Putamen (tissue), 1 donor: ENCODE data around the gene S100A1.
"Not testable (repeated sequence)": the region's sequence is repeated elsewhere in the genome, so short reads cannot be mapped to it uniquely, and the experiment has no call there.

ENCODE experiments used
- DNase-seq: peaks from one replicate; pipeline ENCODE4 v3.0.0-alpha.2; 2016; ENCODE audit warnings: low spot score

S100A1 gene

DNA sequence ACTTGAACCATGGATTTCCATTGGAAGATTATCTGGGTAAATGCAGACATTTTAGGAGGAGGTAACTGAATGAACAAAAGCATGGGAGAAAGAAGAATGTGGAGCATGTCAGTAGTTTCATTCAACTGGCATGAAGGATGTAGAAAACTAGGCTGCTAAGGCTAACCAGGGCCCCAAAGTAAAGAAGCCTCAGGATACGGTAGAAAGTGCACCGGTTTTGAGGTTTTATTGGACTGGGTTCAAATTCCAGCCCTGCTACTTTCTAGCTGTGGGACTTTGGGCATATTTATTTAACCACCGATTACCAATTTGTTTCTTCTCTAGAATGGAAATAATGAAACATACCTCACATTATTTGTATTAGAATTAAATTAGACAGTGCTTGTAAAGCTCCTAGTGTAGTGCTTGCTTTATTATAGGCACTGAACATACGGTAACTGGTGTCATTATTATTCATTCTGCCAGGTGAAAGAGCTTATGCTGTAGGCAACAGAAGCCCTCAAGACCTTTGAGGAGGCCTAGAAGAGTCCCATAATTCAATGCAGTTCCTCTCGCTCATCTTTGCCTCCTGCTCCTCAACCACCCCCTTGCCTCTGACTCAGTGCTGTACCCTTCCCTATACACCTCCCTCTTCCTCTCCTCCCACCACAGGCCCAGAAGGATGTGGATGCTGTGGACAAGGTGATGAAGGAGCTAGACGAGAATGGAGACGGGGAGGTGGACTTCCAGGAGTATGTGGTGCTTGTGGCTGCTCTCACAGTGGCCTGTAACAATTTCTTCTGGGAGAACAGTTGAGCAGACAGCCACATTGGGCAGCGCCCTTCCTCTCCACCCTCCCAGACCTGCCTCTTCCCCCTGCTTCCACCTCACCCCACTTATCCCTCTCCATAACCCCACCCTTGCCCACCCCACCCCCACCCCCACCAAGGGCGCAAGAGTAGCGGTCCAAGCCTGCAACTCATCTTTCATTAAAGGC lies 3.1 kb downstream of the S100A1 start:
- DNase-seq, result no peak

DNA sequence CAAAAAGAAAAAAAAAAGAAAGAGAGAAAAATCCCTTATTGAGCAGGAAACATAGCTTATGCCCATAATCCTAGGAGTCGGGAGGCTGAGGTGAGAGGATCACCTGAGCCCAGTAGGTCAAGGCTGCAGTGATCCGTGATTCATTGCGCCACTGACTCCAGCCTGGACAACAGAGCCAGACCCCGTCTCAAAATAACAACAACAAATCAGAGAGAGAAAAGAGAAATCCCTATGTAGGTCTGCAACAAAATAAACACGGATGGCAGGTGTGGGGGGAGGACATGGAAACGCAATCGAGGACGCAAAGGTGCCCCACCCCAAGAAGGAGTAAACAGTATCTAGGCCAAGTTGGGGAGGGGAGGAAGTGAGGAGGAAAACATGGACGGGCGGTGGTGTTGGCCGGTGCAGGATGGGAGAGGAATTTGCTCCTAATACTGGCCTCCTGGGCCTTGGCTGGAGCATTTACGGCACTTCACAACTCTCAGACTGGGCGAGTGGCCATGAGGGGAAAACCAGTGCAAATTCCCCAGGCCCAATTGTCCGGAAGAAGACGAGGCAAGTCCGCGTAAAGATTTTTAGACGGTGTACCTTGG lies 5.0 kb downstream of the S100A1 start:
- no peak for DNase-seq

DNA sequence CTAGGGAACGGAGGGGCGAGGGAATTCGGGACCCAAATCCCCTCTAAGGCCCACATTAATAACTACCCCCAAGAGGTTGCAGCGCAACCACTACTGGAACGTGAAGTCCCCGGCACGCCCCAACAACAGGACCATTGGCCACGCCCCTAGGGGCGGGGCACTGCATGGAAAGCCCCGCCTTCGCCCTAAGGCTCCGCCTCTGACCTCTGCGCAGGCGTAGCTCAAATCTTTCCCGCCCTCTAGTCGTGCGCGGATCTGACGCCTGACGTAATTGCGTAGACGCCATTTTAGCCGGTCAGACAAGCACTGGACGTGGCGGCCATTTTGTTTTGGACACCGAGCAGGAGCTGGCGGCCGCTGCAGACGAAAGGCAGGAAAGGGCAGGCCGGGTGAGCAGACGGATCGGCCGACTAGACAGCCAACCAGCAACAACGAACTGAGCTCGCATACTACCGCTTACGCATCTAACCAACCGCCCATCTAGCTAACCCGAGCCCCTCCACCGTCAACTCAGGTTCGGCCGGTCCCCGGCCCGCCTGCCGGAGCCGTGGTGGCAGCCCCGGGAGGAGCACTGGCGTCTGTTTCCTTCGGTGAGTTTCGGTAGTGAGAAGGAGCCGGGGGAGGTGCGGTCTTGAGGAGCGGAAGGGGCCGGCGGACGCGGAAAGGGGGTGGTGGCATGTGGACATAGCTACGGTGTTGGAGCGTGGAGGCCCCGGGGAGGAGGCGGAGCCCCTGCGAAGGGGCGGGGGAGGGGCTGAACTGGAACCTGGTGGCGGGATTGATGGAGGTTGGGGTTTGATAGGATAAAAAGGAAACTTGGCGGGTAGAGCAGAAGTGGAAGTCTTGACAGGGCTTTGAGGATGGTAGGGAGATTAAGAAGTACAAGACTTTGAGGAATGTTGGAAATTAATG lies 5.8 kb downstream of the S100A1 start, which contains the start of gene CHTOP:
TSS of gene CHTOP (plus strand) at position 313 of the 912 bp plus-strand sequence. CDS start 2,523 bp downstream, outside the sequence.
- peak; percentile 99 for DNase-seq

DNA sequence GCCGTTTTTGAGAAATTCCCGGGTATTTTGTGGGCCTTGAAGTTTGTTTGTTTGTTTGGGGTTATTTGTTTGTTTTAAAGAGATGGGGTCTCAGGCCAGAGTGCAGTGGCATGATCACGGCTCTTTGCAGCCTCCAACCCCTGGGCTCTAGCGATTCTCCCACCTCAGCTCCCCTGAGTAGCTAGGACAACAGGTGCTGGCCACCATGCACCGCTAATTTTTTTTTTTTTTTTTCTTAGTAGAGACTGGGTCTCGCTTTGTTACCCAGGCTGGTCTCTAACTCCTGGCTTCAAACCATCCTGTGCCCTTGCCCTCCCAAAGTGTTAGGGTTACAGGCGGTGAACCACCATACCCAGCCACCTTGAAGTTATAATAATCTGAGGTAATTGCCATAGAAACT lies 7.6 kb downstream of the S100A1 start:
- DNase-seq, result no peak

DNA sequence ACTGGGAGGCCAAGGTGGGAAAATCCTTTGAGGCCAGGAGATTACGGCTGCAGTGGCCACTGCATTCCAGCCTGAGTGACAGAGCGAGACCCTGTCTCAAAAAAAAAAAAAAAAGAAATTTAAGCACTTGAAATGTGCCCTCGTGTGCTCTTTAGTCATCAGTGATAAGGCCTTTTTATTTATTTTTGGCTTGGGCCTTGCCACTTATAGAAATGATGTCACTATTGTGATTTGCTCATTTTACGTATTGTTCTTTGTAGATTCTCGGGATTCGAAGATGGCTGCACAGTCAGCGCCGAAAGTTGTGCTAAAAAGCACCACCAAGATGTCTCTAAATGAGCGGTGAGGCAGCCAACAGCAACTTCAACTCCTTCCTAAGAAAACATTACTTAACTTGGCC lies 8.1 kb downstream of the S100A1 start:
- no peak for DNase-seq

DNA sequence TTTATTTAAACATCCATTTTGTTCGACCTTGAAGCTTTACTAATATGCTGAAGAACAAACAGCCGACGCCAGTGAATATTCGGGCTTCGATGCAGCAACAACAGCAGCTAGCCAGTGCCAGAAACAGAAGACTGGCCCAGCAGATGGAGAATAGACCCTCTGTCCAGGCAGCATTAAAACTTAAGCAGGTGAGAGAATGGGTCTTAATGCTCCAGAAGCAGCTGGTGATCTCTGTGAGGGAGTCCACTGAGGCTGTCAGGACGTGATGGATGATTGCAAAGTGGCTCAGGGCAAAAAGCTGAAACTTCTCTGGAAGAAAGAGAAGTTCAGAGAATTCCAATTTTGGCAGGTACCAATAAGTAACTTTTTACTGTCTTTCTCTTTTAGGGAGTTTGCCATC lies 10.0 kb downstream of the S100A1 start:
- DNase-seq, result no peak

DNA sequence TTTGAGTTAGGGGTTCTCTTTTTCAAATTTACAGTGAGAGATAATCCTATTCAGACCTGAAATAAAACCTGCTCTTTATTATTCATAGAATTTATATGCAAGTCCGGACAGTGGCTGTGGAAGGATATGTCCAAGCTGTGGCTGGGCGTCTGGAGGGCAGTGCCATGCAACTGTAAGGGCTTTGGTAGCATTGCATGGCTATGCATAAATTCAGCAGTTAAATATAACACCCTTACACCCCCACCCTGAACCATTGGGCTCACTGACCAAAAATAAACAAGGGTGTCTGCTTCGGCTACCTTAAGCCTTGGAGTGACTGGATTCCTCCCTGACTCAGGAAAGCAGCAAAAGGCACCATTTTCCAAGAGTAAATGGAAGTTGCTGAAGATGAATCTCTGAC lies 11.0 kb downstream of the S100A1 start:
- DNase-seq, result no peak

DNA sequence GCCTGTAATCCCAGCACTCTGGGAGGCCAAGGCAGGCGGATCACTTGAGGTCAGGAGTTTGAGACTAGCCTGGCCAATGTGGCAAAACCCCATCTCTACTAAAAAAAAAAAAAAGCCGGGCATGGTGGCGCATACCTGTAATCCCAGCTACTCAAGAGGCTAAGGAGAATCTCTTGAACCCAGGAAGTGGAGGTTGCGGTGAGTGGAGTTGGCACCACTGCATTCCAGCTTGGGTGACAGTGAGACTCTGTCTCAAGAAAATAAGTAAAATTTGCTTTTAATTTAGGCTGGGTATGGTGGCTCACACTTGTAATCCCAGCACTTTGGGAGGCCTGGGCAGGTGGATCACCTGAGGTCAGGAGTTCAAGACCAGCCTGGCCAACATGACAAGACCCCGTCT lies 12.0 kb downstream of the S100A1 start:
- not testable (repeated sequence) for DNase-seq

DNA sequence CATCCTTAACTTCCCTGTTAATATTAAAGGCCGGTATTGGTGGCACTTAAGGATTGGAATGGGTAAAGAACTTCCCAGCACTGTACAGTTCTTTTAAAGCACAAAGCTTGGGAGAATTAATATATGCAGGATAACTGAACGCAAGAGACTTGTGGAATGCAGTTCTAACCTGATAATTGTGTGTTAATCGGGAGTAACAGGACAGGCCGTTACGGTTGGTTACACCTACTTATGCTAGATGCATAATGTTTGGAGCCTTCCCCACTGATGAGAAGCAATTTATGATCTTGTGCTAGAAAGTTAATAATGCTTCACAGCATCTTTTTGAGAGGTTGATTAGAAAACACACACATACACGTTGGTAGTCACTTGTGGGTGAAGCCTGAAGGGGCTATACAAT lies 12.6 kb downstream of the S100A1 start:
- no peak for DNase-seq

DNA sequence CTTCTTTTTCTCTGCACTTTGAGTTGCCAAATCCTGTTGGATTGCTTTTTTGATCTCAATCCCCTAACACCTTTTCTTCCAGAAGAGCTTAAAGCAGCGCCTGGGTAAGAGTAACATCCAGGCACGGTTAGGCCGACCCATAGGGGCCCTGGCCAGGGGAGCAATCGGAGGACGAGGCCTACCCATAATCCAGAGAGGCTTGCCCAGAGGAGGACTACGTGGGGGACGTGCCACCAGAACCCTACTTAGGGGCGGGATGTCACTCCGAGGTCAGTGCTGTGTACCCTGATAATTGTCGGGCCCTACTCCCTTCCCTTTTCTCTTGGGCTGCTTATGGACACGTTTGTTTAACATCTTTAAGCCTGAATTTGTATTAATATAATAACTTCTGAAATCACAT lies 13.9 kb downstream of the S100A1 start:
- no peak for DNase-seq

DNA sequence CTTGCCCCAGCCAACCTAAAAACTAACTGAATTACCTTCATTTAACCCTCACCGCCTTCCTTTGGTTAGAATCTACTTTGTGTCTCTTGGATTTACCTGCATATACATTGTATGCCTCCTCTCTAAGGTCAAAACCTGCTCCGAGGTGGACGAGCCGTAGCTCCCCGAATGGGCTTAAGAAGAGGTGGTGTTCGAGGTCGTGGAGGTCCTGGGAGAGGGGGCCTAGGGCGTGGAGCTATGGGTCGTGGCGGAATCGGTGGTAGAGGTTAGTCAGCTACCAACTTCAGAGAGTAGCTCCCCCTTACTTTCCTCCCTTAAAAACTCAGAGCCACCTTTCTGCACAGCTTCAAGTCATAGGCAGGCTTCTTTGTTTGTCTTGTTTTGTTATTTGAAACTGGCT lies 14.9 kb downstream of the S100A1 start:
- no peak for DNase-seq

DNA sequence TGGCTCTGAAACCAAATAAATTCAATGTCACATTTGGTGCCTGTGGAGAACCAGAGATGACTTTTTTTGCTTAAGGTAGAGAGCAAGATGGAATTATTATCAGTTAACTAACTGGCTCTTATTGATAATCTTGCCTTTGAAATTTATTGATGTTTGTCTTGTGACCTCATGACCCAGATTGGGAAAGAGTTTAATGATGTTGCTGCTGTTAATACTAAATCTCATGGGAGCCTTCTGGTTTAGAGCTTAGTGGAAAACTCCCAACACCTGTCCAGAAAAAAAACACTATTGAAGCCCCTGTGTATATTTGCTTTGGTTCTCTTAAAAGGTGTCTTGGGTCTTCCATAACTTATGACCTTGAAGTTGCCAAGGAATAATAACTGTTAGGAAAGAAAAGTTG lies 15.6 kb downstream of the S100A1 start:
- no peak for DNase-seq

DNA sequence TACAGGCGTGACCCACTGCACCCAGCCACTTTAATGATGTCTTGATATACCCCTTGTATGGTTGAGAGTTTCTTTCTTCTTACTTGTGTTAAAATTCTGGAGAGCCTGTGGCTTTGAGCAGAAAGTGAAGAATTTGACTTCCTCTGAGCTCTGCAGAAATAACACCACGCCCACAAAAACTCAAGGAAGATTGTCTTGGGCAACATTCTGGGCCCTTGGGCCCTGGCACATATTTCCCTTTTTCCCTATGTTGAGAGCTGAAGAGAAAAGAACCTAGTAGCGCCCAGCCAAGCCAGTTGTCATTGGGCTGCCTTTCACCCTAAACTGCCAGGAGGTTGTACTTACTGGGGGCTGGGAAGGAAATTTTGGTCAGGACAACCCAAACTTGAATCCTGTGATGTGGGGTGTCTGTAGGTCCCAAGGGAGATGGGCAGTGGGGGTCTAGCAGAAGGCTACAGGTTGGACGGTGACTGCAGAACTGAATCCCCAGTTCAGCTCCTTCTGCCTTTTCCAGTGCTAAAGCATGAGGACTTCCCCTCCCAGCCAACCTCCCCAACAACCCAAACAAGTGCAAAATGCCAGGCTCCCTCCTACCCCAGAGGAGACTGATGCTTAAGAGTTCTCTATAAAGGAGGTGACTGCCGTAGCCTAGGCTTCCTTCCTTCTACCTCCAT lies 18.6 kb downstream of the S100A1 start:
- DNase-seq, result no peak

DNA sequence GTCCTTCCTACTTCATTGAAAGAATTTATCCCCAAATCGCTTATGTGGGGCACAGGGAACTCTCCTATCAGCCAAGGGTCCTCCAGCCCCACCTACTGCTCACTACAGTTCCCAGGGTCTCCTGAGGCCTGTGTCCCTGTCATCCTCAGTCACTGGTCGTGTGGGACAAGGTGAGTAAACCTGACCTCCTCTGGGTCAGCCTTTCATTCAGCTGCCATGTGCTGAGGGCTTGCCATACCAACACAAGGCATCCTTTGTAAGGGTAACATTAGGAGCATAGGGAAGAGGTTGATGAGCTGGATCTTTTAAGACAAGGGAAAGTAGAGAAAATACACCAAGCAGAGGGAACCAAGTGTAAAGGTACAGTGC lies 19.1 kb downstream of the S100A1 start:
- no peak for DNase-seq

DNA sequence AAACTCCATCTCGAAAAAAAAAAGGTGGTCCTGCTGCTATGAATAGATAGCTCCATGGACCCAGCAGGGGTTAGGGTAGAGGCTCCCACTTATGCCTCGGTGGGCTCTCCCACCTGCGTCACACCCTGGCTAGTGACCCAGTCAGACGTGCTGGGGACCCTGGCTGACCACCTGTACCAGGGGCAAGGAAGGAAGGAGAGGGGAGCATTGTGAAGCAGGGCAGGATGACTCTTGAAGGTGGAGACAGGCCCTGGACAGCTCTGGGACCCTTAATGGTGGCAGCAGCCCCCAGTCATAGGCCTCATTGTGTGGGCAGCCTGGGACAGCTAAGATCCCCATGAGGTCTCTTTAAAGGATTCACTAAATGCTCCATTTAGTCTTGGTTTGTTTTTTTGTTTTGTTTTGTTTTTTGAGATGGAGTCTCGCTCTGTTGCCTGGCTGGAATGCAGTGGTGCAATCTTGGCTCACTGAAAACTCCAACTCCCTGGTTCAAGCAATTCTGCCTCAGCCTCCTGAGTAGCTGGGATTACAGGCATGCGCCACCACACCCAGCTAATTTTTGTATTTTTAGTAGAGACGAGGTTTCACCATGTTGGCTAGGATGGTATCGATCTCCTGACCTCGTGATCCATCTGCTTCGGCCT lies 19.9 kb downstream of the S100A1 start:
- DNase-seq, result no peak

DNA sequence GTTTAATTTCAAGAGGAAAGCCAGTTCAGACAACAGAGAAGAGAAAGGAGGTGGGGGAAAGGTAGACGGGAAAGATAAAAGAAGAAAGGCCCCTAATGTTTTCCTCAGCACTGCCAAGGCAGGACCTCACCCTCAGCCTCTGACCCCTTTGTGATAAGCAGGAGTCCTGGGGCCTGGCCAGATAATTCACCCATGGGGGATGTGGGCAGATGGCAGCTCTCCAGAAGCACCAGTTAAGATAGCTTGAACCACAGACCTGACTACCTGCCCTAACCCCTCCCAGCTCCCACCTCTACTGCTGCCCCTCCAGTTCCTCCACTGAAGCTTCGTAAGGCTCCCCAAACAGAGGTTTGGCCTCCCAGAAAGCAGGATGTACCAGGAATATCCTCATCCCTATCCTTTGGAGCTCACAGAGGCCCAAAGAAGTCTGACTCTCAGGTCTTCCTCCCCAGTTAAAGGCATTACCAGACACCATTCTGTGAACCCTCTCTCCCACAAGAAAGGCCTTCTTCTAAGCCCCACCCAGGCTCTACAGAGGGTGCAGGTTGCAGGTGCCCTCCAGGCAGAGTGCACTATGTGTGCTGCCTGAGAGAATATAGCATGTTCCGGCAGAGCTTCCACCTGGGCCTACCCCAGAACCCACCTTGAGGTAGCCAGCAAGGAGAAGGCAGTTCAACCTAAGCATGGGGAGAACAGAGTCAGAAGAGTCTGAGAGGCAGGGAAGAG lies 21.1 kb downstream of the S100A1 start:
- no peak for DNase-seq

DNA sequence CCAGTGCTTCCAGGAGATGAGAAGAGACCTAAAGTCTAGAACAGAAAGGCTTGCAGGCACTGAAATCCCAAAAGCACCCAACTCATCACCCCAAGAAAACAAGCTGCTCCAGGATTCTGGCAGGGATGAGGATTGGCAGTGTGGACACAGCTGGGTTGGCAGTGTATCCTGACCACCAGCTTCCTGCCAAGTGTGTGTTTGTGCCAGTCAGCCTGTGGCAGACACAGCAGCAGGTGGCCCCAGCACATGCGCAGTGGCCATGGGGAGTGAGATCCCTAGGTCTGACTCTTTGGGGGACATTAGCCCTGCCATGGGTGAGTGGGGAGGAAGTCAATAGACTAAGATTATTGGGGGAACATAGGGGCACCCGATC lies 21.6 kb downstream of the S100A1 start:
- peak; percentile 80 for DNase-seq

DNA sequence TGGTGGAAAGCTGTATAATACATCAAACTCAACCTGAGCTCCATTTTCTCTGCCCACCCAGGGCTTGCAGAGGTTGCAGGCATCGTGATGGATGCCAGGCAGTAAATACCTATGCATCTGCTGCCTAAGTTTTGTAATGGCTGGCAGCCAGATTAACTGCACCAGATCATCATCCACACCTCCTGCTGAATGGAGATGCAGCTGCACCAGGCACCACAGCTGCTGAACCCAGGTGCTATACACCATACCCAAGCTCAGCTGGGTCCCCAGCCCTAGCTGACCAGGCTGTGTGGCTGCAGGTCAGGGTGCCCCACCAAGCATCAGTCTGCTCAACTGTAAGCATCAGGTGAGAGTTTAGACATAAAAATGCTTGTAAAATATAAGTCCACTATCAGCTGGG lies 23.5 kb downstream of the S100A1 start:
- DNase-seq, result no peak

DNA sequence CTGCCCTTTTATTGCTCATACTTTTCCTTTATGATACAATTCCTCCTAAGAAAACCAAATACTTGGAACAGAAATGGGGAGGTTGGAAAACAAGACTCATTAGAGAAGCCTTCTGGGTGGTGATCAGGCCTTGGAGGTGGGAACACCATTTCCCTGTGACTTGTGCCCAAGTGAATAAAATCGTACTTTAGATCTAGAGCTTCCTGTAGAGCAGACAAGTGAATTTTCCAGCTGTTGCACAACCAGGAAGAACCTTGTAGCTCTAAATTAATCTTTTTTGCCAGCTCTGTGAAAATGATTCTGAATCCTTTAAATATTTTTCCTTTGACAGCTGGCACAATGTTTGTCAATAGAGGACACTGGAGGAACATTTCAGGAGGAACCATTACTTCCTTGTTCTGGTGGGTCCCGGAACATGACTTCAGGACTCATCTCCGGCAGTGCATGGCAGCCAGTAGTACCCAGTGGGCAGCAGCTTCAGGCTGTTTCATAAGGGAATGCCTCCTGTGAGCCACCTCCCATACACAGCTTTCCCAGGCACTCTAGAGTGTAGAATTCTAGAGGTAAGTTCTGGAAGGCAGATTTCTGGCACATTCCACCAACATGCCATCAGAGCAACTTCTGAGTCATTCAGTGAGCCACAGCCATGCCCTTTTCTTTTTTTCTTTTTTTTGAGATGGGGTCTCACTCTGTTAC lies 24.7 kb downstream of the S100A1 start:
- DNase-seq, result no peak

DNA sequence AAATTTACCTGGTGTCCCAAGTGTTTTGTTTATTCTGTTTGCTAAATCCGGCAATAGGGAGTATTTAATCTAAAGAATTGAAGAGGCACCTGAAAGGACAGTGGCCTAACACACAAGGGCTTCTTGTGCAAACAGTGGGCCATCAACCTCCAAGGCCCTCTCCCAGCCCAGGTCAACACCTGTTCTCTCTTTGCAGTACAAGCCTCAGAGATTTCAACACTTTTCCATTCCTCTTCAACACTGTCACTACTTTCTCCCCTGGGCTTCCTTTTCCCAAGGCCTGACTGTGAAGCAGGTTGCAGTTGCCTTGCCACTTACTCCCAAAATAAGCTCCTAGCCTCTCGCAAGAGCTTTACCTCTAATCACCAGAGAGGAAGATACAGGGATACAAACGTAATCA lies 27.1 kb downstream of the S100A1 start:
- DNase-seq, result no peak
